Colonic mucosa (tissue), 4 donors: ENCODE results near the gene ESRRA. TPM values are rescaled to one million over a fixed set of nuclear protein-coding genes. Genes with fewer than 3 reads are reported as not detected.

Experiments used
- DNase-seq: peaks from one replicate; pipeline ENCODE4 v3.0.0-alpha.2; 2020
- H3K27ac ChIP-seq: fragments of 200-600 bp; one replicate; pipeline ENCODE4 v1.8.0; 2021
- H3K27me3 ChIP-seq: fragments of 200-600 bp; one replicate; pipeline ENCODE4 v1.8.0; 2021
- H3K36me3 ChIP-seq: fragments of 200-600 bp; one replicate; pipeline ENCODE4 v1.8.0; 2021
- H3K4me1 ChIP-seq: fragments of 200-600 bp; one replicate; pipeline ENCODE4 v1.8.0; 2021; ENCODE audit warnings: mild to moderate bottlenecking
- H3K4me3 ChIP-seq: fragments of 200-600 bp; one replicate; pipeline ENCODE4 v1.8.0; 2021
- H3K9ac ChIP-seq, 2 donors: one replicate each; pipeline ENCODE4 v1.7.0; 2013; ENCODE audit warnings: control low read depth in 2 of 2, low read depth in 2 of 2, low read length in 2 of 2
- H3K9me3 ChIP-seq: fragments of 200-600 bp; one replicate; pipeline ENCODE4 v1.8.0; 2021
- intact Hi-C: fragments of 100-400 bp; cut with DNase I; formaldehyde crosslinking; loops from one replicate; pipeline ENCODE4 v1.14.1; 2022
- total RNA-seq, 2 donors: library from RNA; stranded (reverse); fragmentation: NEBNext Ultra II Directional in 1 of 2; extraction: Animal tissue kit (Norgen Biotek cat#: 25700) in 1 of 2; gene quantifications; one replicate each; pipeline ENCODE4 v1.2.1, GENCODE V29; 2021
- TF ChIP-seq, protein P1 (sequence below): fragments of 200-600 bp; IDR thresholded peaks from one replicate; pipeline ENCODE4 v1.8.0; 2022; ENCODE audit warnings: antibody characterized with exemption, mild to moderate bottlenecking
- donor health status: healthy.
- donor health status: DM: no; HTN: no; CAD: no.
- donor health status: DM: no; HTN: no; CAD: no.

Gene ESRRA
- total RNA-seq, 2 donors from 2014 or later, result 150 to 187 TPM

DNA sequence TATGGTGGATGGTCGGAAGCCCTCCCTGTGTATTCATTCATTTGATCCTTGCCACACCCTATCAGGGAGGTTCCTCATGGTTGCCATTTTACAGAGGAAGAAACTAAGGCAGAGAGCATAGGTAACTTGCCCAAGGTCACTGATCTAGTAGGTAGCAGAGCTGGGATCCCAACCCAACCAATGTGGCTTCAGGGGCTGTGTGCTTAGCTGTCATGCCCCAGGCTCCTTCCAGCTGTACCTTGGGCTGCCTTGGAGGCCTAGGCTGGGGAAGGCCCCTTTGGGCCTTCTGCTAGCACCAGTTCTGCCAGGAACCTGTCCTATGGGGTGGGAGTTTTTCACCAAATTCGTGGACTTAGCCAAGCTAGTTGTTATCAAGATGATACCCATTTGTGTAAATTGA is 29.5 kb upstream of the ESRRA start:
- Histone ChIP-seq H3K9me3 (no peaks in the 10 kb centered on the region), H3K27me3 (no peaks in the 10 kb centered on the region), H3K4me1 (peaks cover 11% of the 10 kb centered on the region), H3K4me3 (no peak overlapping the region), H3K27ac (no peak overlapping the region), H3K36me3 (no peaks in the 10 kb centered on the region), H3K9ac (no peak overlapping the region)
- DNase-seq, result no peak
- intact Hi-C loops, result no loop called here
- TF ChIP-seq, protein P1, sequence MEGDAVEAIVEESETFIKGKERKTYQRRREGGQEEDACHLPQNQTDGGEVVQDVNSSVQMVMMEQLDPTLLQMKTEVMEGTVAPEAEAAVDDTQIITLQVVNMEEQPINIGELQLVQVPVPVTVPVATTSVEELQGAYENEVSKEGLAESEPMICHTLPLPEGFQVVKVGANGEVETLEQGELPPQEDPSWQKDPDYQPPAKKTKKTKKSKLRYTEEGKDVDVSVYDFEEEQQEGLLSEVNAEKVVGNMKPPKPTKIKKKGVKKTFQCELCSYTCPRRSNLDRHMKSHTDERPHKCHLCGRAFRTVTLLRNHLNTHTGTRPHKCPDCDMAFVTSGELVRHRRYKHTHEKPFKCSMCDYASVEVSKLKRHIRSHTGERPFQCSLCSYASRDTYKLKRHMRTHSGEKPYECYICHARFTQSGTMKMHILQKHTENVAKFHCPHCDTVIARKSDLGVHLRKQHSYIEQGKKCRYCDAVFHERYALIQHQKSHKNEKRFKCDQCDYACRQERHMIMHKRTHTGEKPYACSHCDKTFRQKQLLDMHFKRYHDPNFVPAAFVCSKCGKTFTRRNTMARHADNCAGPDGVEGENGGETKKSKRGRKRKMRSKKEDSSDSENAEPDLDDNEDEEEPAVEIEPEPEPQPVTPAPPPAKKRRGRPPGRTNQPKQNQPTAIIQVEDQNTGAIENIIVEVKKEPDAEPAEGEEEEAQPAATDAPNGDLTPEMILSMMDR, result no peak

DNA sequence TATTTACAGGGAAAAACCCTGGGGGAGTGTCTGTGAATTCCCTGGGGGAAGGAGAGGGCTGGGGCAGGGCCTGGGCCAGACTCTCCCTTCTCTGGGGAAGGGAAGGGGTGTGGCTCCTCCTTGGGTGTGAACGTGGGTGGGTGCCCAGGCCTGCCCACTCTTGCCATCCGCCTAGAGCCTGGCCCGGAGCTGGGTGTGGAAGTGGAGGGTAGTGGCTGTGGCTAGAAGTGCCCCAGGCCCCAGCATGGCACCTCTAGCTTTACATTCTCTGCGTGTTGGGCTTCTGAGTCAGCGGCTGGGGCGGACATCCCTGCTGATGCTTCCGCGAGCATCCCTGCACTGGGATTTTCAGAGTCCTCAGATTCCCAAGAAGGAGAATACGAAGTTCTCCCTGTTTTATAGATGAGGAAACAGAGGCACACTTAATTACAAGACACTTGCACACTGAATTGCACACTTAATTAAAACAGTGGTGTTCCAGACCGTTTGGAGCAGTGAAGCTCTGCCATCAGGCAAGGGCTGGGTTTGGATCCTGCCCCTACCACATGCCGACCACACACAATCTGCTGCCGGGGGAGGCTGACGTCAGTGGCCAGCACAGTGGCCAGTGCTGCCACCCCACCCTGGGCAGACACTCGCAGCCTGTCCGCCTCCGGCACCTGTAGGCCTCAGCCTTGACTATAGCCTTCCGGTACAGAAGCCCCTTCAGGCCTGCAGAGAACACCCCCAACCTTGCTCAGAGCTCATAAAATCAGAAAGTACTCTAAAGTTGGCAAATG is 28.5 kb upstream of the ESRRA start:
- H3K27me3 ChIP-seq, result no peaks in the 10 kb centered on the region
- peak; percentile 85 for DNase-seq
- H3K4me1 ChIP-seq, result peaks cover 11% of the 10 kb centered on the region
- no peak overlapping the region for H3K4me3 ChIP-seq
- peak overlapping the region; percentile 68 for H3K27ac ChIP-seq
- no peaks in the 10 kb centered on the region for H3K9me3 ChIP-seq
- TF ChIP-seq, protein P1, result no peak
- peak overlapping the region; percentile 32 to 41 for H3K9ac ChIP-seq
- intact Hi-C loops, result no loop called here
- no peaks in the 10 kb centered on the region for H3K36me3 ChIP-seq

DNA sequence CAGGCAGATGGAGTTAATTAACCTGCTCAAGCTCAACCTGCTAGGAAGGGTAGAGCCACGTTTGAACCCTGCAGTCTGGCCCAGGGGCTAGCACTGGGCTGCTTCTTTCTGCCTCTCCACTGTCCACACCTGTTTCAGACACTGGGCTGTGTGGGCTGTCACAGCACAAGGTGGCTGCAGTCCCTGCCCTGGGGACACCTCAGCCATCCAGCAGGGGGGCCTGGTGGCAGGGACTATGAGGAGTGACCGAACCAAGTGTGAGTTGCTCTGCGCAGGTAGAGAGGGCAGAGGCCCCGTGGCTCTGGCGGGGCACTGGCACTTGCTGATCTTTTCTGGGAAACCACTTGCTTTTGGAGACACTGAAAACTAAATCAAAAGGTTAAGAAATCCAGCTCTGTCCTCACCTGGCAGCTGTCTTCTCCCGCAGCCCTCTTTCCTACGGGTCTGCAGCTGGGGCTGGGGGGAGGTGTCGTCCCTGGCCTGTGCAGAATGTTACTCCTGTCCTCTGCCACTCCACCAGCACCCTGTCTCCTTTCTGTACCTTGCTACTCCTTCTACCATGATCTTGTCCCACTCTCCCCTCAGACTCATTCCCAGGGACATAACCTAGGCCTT is 26.6 kb upstream of the ESRRA start:
- Histone ChIP-seq H3K9ac (no peak overlapping the region), H3K9me3 (no peaks in the 10 kb centered on the region), H3K36me3 (no peaks in the 10 kb centered on the region), H3K27ac (no peak overlapping the region), H3K4me3 (no peak overlapping the region), H3K27me3 (no peaks in the 10 kb centered on the region), H3K4me1 (peaks cover 10% of the 10 kb centered on the region)
- no peak for DNase-seq
- TF ChIP-seq, protein P1, result no peak
- intact Hi-C loops, result no loop called here

DNA sequence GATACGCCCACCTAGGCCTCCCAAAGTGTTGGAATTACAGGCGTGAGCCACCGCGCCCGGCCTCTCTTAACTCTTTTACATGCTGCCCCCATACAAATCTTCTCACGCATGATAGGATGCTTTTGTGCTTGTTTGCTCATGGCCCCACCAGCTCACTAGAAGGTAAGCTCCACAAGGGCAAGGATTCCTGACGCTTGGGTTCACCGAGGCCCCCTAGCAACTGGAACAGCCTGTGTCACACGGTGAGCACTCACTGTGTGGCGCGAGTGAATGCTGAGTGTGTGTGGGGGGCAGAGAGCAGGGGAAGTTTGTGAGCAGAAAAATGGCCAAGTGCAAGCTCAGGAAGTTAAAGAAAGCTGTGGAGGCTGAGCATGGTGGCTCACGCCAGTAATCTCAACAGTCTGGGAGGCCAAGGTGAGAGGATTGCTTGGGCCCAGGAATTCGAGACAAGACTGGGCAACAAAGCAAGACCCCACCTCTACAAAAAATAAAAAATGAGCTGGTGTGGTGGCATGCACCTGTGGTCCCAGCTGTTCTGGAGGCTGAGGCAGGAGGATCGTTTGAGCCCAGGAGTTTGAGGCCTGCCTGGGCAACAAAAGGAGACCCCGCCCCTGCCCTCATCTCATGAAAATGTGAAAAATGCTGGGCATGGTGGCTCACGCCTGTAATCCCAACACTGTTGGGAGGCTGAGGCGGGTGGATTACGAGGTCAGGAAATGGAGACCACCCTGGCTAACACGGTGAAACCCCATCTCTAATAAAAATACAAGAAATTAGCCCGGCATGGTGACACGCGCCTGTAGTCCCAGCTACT is 23.2 kb upstream of the ESRRA start:
- Histone ChIP-seq H3K9me3 (no peaks in the 10 kb centered on the region), H3K4me1 (peaks cover 11% of the 10 kb centered on the region), H3K4me3 (no peak overlapping the region), H3K27ac (no peak overlapping the region), H3K9ac (peak overlapping the region in 1 of 2 donors; percentile 26), H3K27me3 (no peaks in the 10 kb centered on the region), H3K36me3 (no peaks in the 10 kb centered on the region)
- TF ChIP-seq, protein P1, result no peak
- intact Hi-C loops, result no loop called here
- DNase-seq, result no peak

DNA sequence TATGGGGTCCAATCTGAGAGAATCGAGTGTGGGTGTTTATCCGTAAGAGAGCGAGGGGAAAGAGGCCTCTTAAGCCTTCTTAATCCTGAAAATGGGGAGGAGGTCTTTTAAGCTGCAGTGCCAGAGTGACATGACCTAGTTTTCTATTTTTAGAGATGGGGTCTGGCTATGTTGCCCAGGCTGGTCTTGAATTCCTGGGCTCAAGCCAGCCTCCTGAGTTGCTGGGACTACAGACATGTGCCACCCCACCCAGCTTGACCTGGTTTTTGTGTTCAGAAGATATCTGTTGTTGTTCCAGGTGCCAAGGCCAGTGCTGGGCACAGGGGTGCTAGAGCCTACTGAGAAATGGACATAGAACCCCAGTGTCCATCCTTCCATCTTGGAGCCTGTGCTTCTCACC is 22.2 kb upstream of the ESRRA start:
- intact Hi-C loops, result no loop called here
- H3K27me3 ChIP-seq, result no peaks in the 10 kb centered on the region
- no peaks in the 10 kb centered on the region for H3K36me3 ChIP-seq
- peak overlapping the region; percentile 17 for H3K27ac ChIP-seq
- TF ChIP-seq, protein P1, result no peak
- H3K4me1 ChIP-seq, result peaks cover 11% of the 10 kb centered on the region
- H3K9me3 ChIP-seq, result no peaks in the 10 kb centered on the region
- peak overlapping the region; percentile 17 to 73 for H3K9ac ChIP-seq
- DNase-seq, result no peak
- no peak overlapping the region for H3K4me3 ChIP-seq
